GM19099 (cell line): ENCODE data around the gene CCDC6.

Source experiments
- POLR2A ChIP-seq: IDR thresholded peaks from 3 replicates; pipeline ENCODE4 v1.6.1; 2011; ENCODE audit warnings: low read depth; ENCODE audit not compliant: insufficient read length; ENCODE audit errors: extremely low read depth

The CCDC6 gene

DNA sequence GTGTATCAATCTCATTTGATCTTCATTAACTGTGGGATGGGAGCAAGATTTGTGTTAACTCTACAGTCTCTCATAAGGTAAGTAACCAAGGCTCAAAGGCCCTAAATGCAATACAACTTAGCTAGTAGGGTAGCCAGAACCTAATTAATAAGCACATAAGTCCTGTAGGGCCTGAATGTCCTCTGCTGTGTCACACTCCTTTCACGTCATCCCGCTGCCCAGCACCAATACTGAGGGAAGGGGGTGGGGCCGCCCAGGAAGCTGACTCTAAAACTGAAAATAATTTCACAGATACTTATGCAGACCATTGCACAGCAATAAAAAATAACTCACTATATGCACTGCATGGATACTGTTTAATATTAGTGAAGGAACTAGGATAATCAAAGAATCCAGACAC, 13.7 kb downstream of the CCDC6 start:
- TF ChIP-seq POLR2A: no peak

DNA sequence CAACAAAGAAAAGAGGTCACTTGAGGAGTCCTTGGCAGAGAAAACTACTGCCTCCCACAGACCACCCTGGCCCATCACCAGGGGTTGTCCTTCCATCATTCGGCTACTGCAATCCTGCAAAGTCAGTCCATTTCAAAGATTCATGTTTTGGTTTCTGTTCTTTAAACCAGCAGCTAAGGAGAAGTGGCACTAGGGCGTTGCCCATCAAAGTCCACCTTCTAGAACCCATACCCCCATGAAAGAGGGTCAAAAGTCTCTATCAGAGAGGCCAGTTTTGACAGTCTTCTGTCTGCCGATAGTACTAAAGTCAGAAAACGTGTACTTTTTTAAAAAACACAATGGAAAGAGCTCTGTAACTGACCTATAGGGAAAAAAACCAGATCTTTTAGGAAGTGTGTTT, 14.4 kb downstream of the CCDC6 start:
- no peak for TF ChIP-seq POLR2A

DNA sequence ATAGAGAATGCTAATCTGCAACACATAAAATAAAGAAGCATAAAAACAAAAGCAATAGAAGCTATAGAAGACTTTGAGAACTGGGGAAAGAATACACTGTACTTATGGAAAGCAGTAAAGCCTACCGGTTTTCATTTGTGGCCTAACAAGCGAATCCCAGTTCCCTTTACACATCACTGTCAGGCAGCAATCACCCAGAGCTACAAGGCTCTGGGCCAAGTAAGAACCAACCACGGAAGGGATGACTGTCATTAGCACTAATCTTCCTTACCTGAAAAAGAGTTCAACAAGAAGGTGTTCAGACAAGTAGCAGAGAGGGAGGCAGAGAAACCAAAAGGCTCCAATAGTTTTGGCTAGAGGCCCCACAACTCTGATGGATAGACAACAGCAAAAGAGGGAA, 15.0 kb downstream of the CCDC6 start:
- TF ChIP-seq POLR2A: no peak

DNA sequence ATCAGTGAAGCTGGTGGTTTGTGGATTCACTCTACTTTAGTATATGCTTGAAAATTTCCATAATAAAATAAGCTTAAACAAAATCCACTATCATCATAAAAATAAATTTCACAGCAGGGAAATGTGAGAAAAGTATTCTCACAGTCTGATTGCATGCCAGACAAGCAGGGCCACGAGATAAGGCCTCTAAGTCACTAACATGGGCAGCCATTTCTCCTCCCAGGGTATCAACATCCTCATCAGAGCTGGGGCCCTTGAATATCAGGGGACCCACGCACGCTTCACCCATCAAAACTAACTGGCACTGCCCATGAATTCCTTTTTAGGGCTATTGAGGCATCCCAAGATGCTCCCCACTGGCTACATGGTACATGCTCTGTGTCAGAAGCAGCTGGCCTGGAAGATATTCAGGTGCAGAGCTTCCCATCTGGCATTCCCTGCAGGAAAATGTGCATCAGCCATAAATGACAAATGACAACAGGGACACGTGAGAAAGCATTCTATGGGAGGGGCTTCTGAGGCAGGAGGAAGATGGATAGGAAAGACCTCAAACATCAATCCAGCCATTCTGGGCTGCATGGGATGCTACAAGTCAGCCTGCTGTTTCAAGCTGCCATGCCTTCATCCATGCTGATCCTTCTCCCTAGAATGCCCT, 17.4 kb downstream of the CCDC6 start:
- no peak for TF ChIP-seq POLR2A

DNA sequence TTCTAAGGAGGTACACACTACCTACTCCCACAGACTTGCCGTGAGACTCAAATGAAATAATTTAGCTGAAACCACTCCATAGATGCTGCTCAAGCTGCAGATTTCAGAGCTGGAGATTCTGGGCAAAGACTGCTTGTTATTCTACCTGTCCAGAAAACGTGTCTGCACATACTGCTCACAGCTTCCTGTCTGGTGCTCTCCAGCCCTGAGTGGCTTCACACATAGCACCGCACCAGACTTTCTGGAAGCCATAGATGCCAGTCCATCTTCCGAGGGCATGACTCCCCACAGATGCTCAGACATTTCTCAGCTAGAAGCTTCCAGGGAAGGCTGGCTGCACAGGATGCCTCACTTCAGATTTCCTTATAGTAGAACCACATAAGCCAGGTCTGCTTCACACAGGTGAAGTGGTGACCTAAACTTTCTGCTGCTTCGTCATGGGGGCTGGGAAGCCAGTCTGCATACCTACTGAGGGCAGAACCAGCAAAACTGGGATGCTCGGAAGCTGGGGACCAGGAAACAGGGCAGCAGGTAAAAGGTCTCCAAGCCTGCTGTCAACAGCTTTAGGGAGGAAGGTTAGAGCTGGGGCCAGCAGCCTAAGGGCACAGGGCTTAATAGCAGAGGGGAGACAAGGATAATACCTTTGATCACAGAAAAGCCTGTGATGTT, 18.2 kb downstream of the CCDC6 start:
- TF ChIP-seq POLR2A: no peak

DNA sequence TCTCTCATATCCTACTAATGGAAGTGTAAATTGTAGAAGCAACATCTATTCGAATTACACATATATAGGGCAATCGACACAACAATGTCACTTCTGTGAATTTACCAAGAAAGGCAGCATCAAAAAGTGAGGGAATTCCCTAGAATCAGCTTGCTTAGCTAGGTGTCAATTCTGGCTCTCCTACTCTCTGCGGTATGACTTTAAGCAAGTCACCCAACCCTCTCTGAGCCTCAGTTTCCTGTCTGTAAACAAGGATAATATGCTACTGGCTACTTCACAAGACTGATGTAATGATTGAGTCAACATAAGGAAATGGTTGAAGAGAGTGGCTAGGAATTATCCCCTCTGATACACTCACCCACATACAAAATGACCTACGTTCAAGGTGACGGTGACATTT, 19.4 kb downstream of the CCDC6 start:
- TF ChIP-seq POLR2A: no peak

DNA sequence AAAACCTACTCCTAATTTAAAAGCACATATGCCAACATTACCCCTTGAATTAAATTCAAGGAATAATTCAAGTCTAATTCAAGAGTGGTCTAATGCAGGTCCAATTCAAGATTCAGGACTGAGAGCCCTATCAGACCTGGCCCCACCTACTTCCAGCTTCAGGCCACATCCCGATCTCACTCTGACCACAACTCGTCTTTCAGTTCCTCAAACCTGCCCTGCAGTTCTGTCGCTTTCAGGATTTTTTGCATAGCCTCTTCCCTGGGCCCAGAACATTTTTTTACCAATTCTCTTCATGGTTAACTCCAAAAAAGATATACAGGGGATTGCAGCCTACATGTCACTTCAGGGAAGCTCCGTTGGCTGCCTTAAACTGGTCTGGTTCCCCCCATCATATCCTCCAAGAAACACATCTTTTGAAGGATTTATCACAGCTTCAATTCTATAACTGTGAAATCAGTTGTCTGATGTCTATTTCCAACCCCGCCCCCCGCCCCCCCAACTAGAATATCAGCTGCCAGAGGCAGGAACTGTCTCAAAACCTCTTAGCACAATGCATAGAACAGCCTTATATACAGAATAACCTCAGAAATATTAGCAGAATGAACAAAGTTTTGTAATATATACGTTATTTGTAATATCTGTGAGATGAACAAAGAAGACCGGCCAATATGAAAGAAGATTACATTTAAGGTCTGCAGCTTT, 20.8 kb downstream of the CCDC6 start:
- no peak for TF ChIP-seq POLR2A

DNA sequence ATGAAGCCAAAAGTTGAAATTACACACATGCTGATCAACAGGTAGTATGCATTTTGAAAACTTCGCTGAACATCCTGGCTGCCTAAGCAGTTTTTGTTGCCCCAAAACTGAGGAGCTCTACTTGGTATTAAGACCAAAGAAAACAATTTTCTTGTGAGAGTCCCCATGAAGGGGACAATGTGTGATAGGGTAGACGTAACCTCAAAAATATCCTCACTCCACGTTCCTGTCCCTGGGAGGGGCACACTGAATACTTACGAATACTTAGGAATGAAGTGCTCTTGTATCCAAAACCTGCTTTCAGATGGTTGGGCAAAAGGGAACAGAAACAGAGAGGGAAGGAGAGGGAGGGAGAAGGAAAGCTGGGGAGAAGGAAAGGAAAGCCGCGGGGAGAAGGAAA, 24.7 kb downstream of the CCDC6 start:
- no peak for TF ChIP-seq POLR2A

DNA sequence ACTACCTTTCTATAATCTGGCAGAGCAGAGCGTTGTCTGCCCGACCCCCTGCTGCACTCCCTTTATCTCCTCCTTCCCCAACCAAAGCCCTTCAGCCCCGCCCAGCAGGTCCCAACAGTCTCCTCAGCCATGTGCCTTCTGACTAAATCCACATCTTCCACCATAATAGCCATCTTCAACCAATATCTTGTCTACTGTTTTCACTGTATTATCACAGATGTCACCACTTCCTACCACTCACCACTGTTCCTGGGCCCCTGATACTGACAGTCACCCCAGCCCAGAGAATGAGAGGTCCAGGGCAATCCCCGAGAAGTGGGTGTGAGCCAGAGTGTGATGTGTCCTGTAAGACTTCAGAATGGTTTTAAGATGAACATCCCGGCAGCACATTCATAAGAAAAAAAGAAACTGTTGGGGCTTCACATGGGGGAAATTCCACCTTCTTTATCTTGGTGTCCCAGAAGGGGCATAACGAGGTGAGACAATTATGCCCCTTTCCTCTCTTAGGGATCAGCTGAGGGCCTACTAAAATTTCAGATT, 25.3 kb downstream of the CCDC6 start:
- TF ChIP-seq POLR2A: no peak

DNA sequence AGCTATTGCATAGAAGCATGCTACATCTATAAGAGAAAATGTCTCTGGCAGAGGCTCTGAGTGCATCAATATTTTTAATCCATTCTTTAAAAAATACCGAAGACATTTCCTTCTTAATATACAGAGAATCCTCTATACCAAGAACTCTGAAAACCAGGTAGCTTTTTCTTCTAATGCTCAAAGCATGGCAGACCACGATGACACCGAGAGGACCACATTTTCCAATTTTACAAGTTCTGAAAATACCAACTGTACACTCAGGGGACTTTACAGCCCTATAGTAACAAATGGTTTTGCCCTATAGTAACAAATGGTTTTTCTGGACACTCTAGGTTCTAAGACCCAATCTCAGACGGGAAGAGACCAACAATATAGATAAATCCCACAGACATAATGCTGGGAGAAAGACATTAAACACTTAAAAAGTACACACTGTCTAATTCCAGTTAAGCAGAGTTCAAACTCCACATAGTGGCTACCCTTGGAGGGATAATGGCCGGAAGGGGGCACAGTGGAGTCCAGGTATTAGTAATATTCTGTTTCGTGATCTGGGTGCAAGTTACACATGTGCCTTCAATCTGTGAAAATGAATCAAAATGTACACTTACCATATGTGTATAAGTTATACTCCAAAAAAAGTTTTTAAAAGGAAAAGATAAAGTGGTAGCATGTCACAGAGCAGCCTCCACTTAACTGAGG, 26.2 kb downstream of the CCDC6 start:
- TF ChIP-seq POLR2A: no peak

DNA sequence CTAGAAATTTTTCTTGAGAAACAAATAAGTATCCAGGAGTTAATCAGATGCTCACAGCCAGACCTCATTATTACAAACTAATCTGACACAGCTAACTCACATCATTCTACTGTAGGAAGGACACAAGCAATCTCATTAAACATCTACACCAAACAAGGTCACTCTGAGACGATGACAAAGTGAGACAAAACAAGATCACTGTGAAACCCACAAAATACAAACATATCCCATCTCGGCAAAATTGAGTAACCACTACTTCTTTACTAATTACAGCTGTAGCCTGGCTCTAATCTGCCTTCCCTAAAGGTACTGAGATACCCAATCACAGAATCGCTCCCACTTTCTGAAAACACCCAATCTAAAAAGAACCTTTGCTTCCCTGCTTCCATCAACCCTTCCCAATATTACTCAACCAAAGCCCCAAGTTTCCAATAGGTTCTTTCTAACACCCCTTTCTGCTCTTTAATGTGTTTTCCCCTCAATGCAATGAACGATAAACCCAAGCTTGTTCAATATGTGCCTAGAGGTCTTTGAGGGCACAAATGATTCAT, 26.9 kb downstream of the CCDC6 start:
- no peak for TF ChIP-seq POLR2A

DNA sequence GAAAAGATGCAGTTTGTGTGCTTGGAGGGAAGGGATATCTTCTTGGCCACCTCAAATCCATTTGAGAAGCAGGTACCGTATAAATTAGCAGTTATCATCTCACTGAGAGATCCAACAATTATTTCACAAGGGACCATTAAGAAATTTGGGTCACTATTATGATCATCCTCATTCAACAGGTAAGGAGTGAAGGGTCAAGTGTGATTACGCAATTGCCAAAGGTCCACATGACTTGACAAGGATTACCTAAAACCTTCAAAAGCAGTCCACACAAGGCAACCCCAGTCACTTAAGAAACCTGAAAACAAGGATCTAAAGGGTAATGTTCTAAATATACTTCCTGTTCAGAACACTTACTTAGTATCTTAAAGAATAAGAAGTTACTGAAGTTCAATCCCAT, 27.4 kb downstream of the CCDC6 start:
- no peak for TF ChIP-seq POLR2A

DNA sequence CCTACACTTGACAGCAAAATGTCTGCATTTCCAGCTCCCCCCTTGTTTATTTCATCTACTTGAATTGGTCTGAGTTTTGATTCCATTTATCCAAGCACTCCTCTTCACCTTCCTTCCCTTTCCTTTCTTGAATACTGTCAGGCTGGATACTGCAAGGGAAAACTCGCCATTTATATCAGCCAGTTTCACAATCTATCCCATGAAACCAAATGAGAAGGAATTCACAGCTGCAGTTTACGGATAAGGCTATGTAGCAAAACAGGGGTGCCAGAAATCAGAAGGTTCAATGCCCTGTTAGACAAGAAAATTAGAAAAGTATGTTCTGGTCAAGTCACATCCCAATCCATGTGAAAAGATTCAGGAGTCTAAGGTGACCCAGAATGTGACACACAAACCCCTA, 28.1 kb downstream of the CCDC6 start:
- TF ChIP-seq POLR2A: no peak

DNA sequence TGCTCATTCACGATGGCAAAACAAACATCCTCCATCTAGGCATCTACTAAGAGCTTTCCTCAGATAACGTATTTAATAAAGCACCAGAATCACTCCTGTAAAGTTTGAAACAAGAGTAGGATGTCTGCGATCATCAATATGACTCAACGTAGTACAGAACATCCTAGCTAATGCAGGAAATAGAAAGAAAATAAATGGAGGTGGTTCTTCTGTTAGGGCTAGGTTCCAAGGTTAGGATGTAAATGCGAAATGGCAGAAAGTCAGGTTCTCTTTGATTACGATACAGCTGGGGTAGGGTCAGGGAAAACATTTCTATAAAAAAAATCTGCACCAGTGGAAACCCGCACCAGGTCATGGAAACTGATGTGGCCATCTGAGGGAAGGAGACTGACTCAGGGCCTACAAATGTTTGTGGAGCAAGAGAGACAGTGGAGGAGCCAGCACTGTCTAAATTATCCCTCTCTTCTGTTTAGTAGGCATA, 29.1 kb downstream of the CCDC6 start:
- no peak for TF ChIP-seq POLR2A

DNA sequence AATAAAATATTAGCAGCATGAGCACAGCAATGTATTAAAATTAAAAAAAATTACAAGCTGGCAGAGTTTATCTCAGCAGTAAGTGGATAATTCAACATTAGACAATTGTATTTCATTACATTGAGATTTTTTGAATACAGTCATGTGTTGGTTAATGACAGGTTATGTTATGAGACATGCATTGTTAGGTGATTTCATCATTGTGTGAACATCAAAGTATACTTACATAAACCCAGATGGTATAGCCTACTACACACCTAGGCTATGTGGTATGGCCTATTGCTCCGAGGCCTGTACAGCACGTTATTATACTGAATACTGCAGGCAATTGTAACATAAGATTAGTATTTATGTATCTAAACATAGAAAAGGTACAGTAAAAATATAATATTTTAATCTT, 29.7 kb downstream of the CCDC6 start:
- no peak for TF ChIP-seq POLR2A

DNA sequence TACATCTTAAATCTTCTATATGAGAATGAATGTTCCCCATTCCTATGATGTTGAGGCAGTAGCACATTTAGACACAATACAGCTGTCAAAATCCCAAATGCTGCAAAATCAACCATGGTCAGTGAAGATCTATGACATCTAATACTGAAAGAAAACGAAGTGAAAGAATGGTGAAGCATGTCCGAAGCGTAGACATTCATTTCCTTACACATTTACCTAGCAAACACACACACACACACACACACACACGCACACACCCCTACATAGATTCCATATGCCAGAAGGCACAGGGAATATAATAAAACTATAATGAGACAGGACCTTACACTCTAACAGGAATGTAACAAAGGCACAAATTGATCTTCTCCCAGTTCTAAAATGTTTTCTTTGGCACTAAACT, 32.5 kb downstream of the CCDC6 start:
- TF ChIP-seq POLR2A: no peak
